HepG2 (cell line): ENCODE measurements around the gene RAI14. TPM values are rescaled to one million over a fixed set of nuclear protein-coding genes. Genes with fewer than 3 reads are reported as not detected.

Experiments used
- ATAC-seq: fragments of 200-7000 bp; cut with Tn5 transposase; 3 replicates; pipeline ENCODE4 v1.9.1; 2020; ENCODE audit warnings: mild to moderate bottlenecking, moderate library complexity
- BruUV-seq: library from RNA; stranded (reverse); fragments of 400-500 nt; replicated peaks from 2 replicates; lab custom pipeline; 2021; lab: Mats Ljungman, UMichigan
- CTCF ChIA-PET: fragments of 300-600 bp; formaldehyde crosslinking; extraction: SDS; loops from one replicate; lab custom pipeline; 2021; ENCODE audit warnings: low total read pairs, inconsistent platforms, low intra/inter-chr PET ratio; lab: Yijun Ruan, JAX
- POLR2A ChIA-PET: fragments of 350-600 bp; sonication (Branson Sonifier 250); formaldehyde crosslinking; loops from one replicate; lab custom pipeline; 2020; ENCODE audit warnings: antibody characterized with exemption, inconsistent platforms; lab: Yijun Ruan, JAX
- DNase-seq: peaks from one replicate; pipeline ENCODE4 v3.0.0-alpha.2; 2015; ENCODE audit warnings: low spot score
- FAIRE-seq: peaks from 3 replicates; lab custom pipeline; 2011; peaks lifted over from hg19 to GRCh38; lab: Jason Lieb, UNC
- H2AFZ ChIP-seq: one replicate; pipeline ENCODE4 v1.6.1; 2011; ENCODE audit warnings: low read length, inconsistent platforms
- H3K27ac ChIP-seq: fragments of 300-600 bp; 3 replicates; pipeline ENCODE4 v1.8.0; 2011; ENCODE audit warnings: mixed run types, mild to moderate bottlenecking, mixed read lengths, low read length, inconsistent platforms; ENCODE audit not compliant: insufficient read depth; ENCODE audit errors: extremely low read length
- H3K27me3 ChIP-seq, 2 experiments: fragments of 200-600 bp in 1 of 2; 2 replicates in 1 of 2; 3 replicates in 1 of 2; pipeline versions ENCODE4 v1.6.0 to v1.8.0; 2011; ENCODE audit warnings: low read length in 2 of 2, mild to moderate bottlenecking in 2 of 2, moderate library complexity in 2 of 2, inconsistent platforms in 1 of 2; ENCODE audit not compliant: insufficient read depth in 2 of 2, control insufficient read depth in 1 of 2
- H3K36me3 ChIP-seq, 2 experiments: fragments of 200-600 bp in 1 of 2; replicated peaks in 1 of 2; 2 replicates in 1 of 2; 3 replicates in 1 of 2; pipeline versions ENCODE4 v1.5.1 to v1.8.0; 2011; ENCODE audit warnings: low read length in 2 of 2, inconsistent platforms in 1 of 2; ENCODE audit not compliant: insufficient read depth in 2 of 2, control insufficient read depth in 1 of 2
- H3K4me1 ChIP-seq: 2 replicates; pipeline ENCODE4 v1.5.1; 2012; ENCODE audit warnings: low read length, inconsistent platforms; ENCODE audit not compliant: insufficient read depth
- H3K4me2 ChIP-seq: 2 replicates; pipeline ENCODE4 v1.6.0; 2011; ENCODE audit warnings: low read depth, low read length, inconsistent platforms
- H3K4me3 ChIP-seq, 3 experiments: fragments of 200-600 bp in 1 of 3; sonication (generic), shearing (Covaris generic) in 1 of 3; replicated peaks in 1 of 3; 2 replicates each; pipeline ENCODE4 v1.5.1; 2011 to 2016; ENCODE audit warnings: low read length in 3 of 3, inconsistent platforms in 2 of 3, low read depth in 2 of 3, mild to moderate bottlenecking in 2 of 3, control low read depth in 1 of 3, mixed read lengths in 1 of 3; ENCODE audit not compliant: insufficient read depth in 1 of 3
- H3K79me2 ChIP-seq: one replicate; pipeline ENCODE4 v1.6.1; 2011; ENCODE audit warnings: low read length, inconsistent platforms; ENCODE audit not compliant: insufficient read depth
- H3K9ac ChIP-seq: 2 replicates; pipeline ENCODE4 v1.6.0; 2011; ENCODE audit warnings: mild to moderate bottlenecking, low read depth, low read length, inconsistent platforms; ENCODE audit not compliant: insufficient read depth
- H3K9me3 ChIP-seq: 2 replicates; pipeline ENCODE4 v1.5.1; 2012; ENCODE audit warnings: mild to moderate bottlenecking, low read length
- H4K20me1 ChIP-seq: 2 replicates; pipeline ENCODE4 v1.6.0; 2011; ENCODE audit warnings: inconsistent platforms, mild to moderate bottlenecking, low read length, moderate library complexity; ENCODE audit not compliant: insufficient read depth
- ATF3 ChIP-seq: sonication (generic); formaldehyde crosslinking; IDR thresholded peaks from 2 replicates; pipeline ENCODE4 v1.4.0; 2020; ENCODE audit warnings: missing genetic modification reagents
- GPBP1L1 ChIP-seq: sonication (generic); formaldehyde crosslinking; IDR thresholded peaks from 2 replicates; pipeline ENCODE4 v1.5.0; 2020; ENCODE audit warnings: mild to moderate bottlenecking, missing genetic modification reagents
- MNT ChIP-seq: fragments of 450-650 bp; IDR thresholded peaks from 2 replicates; pipeline ENCODE4 v1.6.1; 2016
- NR3C1 ChIP-seq: sonication (generic); formaldehyde crosslinking; IDR thresholded peaks from 2 replicates; pipeline ENCODE4 v1.4.0; 2020; ENCODE audit warnings: missing genetic modification reagents
- PATZ1 ChIP-seq: sonication (generic); formaldehyde crosslinking; IDR thresholded peaks from 2 replicates; pipeline ENCODE4 v1.4.0; 2020; ENCODE audit warnings: missing genetic modification reagents
- PAXIP1 ChIP-seq: sonication (generic); formaldehyde crosslinking; conservative IDR thresholded peaks from 2 replicates; pipeline ENCODE4 v1.4.0; 2020; ENCODE audit warnings: mild to moderate bottlenecking, missing genetic modification reagents, moderate library complexity
- PRMT3 ChIP-seq: sonication (generic); formaldehyde crosslinking; IDR thresholded peaks from 2 replicates; pipeline ENCODE4 v1.8.1; 2022; ENCODE audit warnings: low read depth, mild to moderate bottlenecking, moderate library complexity, missing genetic modification reagents, borderline replicate concordance
- RBM39 ChIP-seq: fragments of 200-400 bp; formaldehyde crosslinking; IDR thresholded peaks from one replicate; pipeline ENCODE4 v1.6.1; 2018; ENCODE audit warnings: antibody characterized with exemption, mild to moderate bottlenecking, low read depth, low read length; ENCODE audit not compliant: poor library complexity, severe bottlenecking
- RFX5 ChIP-seq: IDR thresholded peaks from 2 replicates; pipeline ENCODE4 v1.6.1; 2011; ENCODE audit warnings: low read depth, low read length, improper control_type of control experiment
- ZBTB21 ChIP-seq: sonication (generic); formaldehyde crosslinking; IDR thresholded peaks from 2 replicates; pipeline ENCODE4 v1.4.0; 2020; ENCODE audit warnings: missing genetic modification reagents
- ZC3H13 ChIP-seq: sonication (generic); formaldehyde crosslinking; IDR thresholded peaks from 2 replicates; pipeline ENCODE4 v1.8.1; 2023; ENCODE audit warnings: mild to moderate bottlenecking, missing genetic modification reagents, moderate library complexity
- ZKSCAN8 ChIP-seq: IDR thresholded peaks from 2 replicates; pipeline ENCODE4 v1.6.1; 2016; ENCODE audit warnings: borderline replicate concordance, missing genetic modification reagents, missing compliant biosample characterization
- ZNF30 ChIP-seq: sonication (generic); formaldehyde crosslinking; IDR thresholded peaks from 2 replicates; pipeline ENCODE4 v1.5.0; 2020; ENCODE audit warnings: mild to moderate bottlenecking, missing genetic modification reagents
- ZNF589 ChIP-seq: sonication (generic); formaldehyde crosslinking; conservative IDR thresholded peaks from 2 replicates; pipeline ENCODE4 v1.8.0; 2022; ENCODE audit warnings: mild to moderate bottlenecking, moderate library complexity, missing genetic modification reagents
- ZNF619 ChIP-seq: sonication (generic); formaldehyde crosslinking; IDR thresholded peaks from 2 replicates; pipeline ENCODE4 v1.4.0; 2020; ENCODE audit warnings: mild to moderate bottlenecking, missing genetic modification reagents
- ZNF784 ChIP-seq: sonication (generic); formaldehyde crosslinking; IDR thresholded peaks from 2 replicates; pipeline ENCODE4 v1.5.1; 2020; ENCODE audit warnings: missing genetic modification reagents, mild to moderate bottlenecking, borderline replicate concordance
- WGBS: methylation state at CpG from one replicate; pipeline ENCODE4 v1.1.6; 2017; ENCODE audit warnings: low lambda C conversion rate; 5-methylcytosine and 5-hydroxymethylcytosine counted together
- in situ Hi-C: cut with HindIII; loops from 2 replicates; pipeline ENCODE4 v1.10.0; 2017; ENCODE audit warnings: low pct_unique_long_range_greater_than_20kb; ENCODE audit not compliant: extremely low pct_ligation_motif_present
- intact Hi-C: fragments of 100-400 bp; cut with micrococcal nuclease; formaldehyde crosslinking; loops from one replicate; pipeline ENCODE4 v1.10.0; 2022; ENCODE audit not compliant: unreplicated experiment
- polyA plus RNA-seq, 8 experiments: library from polyadenylated mRNA; depleted of rRNA in 3 of 8; stranded (reverse) in 7 of 8; unstranded in 1 of 8; fragments of >200 nt; fragmentation: Illumina TruSeq in 4 of 8; extraction: Trizol in 4 of 8; gene quantifications; 2 replicates each; pipeline versions ENCODE4 v1.2.1 to v1.2.3, GENCODE V29; 2011 to 2016; ENCODE audit warnings: low read depth in 4 of 8, missing spikeins in 1 of 8, mixed read lengths in 1 of 8; ENCODE audit not compliant: insufficient read depth in 1 of 8
- total RNA-seq, 5 experiments: library from RNA; depleted of rRNA; stranded (reverse); fragments of >200 nt; fragmentation: Illumina TruSeq; extraction: Trizol; gene quantifications; 2 replicates each; pipeline ENCODE4 v1.2.3, GENCODE V29; 2016; ENCODE audit warnings: low read depth in 1 of 5

RAI14 gene
- total and polyA plus RNA-seq, 2 of the 13 experiments (the other 11 are each of a cell fraction or from before 2014, with no cell fraction given) = 12.6 to 18.2 TPM

- no peak overlapping the region for H3K4me2 ChIP-seq
- H3K9ac ChIP-seq = no peak overlapping the region
- DNase-seq (no peak), FAIRE-seq (no peak), ATAC-seq (no peak; the same call in 2 of the 3 replicates)
- H4K20me1 ChIP-seq = no peaks in the 10 kb centered on the region
- ChIA-PET POLR2A (no interaction called here), CTCF (no interaction called here)
- H3K27me3 ChIP-seq = no peaks in the 10 kb centered on the region
- H3K9me3 ChIP-seq = no peaks in the 10 kb centered on the region
- BruUV-seq = no TSS peak
- peaks cover 53% of the 10 kb centered on the region for H3K4me1 ChIP-seq
- WGBS = 67% methylated on average over 2 of the region's 2 CpGs
- in situ Hi-C loops (no loop called here), intact Hi-C loops (no loop called here)
- no peaks in the 10 kb centered on the region for H3K36me3 ChIP-seq
- peaks cover 9% of the 10 kb centered on the region for H3K79me2 ChIP-seq
- H2AFZ ChIP-seq = no peak overlapping the region
- H3K4me3 ChIP-seq = no peak overlapping the region
- no peak overlapping the region for H3K27ac ChIP-seq
- TF ChIP-seq ZNF784 (no peak), ZNF619 (CRISPR knock-in tag) (no peak), ATF3 (CRISPR knock-in tag) (no peak), ZC3H13 (CRISPR knock-in tag) (no peak), ZNF30 (CRISPR knock-in tag) (no peak), MNT (no peak), ZKSCAN8 (CRISPR knock-in tag) (no peak), ZNF589 (CRISPR knock-in tag) (no peak), PAXIP1 (no peak), ZBTB21 (CRISPR knock-in tag) (no peak), RFX5 (no peak), NR3C1 (CRISPR knock-in tag) (no peak), PATZ1 (no peak), GPBP1L1 (CRISPR knock-in tag) (no peak), RBM39 (no peak), PRMT3 (CRISPR knock-in tag) (no peak)
Observed at GRCh38 chr5:34680896-34681295, 24.8 kb downstream of the RAI14 start.
